ENCODE results near the gene TSPAN7. TPM values are rescaled to one million over a fixed set of nuclear protein-coding genes. Genes with fewer than 3 reads are reported as not detected.
A peak's percentile ranks its signal among the peaks of the same experiment; 100 is the strongest.

TSPAN7 gene
- total RNA-seq, 3 donors from 2014 or later (not counting 1 experiment from before 2014, with no cell fraction given), result not detected

- intact Hi-C loops (cut with micrococcal nuclease), result no loop called here
- Histone ChIP-seq H3K36me3 (ENCODE audit: control insufficient read depth, insufficient read depth, low read length) (no peaks in the 10 kb centered on the region), H3K9me3 (ENCODE audit: control insufficient read depth, insufficient read depth, low read length) (no peaks in the 10 kb centered on the region), H3K4me1 (ENCODE audit: control insufficient read depth, insufficient read depth, low read length) (no peaks in the 10 kb centered on the region), H3K4me3 (ENCODE audit: low read length) (no peak overlapping the region), H3K27ac (ENCODE audit: low read length) (no peak overlapping the region), H3K27me3 (ENCODE audit: control insufficient read depth, insufficient read depth, low read length) (no peaks in the 10 kb centered on the region)
- Mint-ChIP-seq H3K27me3 (ENCODE audit: low read depth in 2 of 2) (peaks cover 2 to 14% of the 10 kb centered on the region in 2 donors), H3K4me1 (no peaks in the 10 kb centered on the region), H3K9me3 (no peaks in the 10 kb centered on the region), H3K27ac (no peak overlapping the region), H3K36me3 (no peaks in the 10 kb centered on the region), H3K4me3 (no peak overlapping the region)
- DNase-seq, result no peak
- WGBS (ENCODE audit: insufficient coverage), result 63% methylated on average over 1 of the region's 5 CpGs
- ATAC-seq, result no peak
- TF ChIP-seq, protein P1, sequence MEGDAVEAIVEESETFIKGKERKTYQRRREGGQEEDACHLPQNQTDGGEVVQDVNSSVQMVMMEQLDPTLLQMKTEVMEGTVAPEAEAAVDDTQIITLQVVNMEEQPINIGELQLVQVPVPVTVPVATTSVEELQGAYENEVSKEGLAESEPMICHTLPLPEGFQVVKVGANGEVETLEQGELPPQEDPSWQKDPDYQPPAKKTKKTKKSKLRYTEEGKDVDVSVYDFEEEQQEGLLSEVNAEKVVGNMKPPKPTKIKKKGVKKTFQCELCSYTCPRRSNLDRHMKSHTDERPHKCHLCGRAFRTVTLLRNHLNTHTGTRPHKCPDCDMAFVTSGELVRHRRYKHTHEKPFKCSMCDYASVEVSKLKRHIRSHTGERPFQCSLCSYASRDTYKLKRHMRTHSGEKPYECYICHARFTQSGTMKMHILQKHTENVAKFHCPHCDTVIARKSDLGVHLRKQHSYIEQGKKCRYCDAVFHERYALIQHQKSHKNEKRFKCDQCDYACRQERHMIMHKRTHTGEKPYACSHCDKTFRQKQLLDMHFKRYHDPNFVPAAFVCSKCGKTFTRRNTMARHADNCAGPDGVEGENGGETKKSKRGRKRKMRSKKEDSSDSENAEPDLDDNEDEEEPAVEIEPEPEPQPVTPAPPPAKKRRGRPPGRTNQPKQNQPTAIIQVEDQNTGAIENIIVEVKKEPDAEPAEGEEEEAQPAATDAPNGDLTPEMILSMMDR (IDR thresholded peaks at IDR 0.05), result no peak
Observed at GRCh38 chrX:38661561-38661960, 100.2 kb downstream of the TSPAN7 start.

GRCh38 chrX:38662640-38663039, 101.3 kb downstream of the TSPAN7 start:
- peaks cover 2 to 14% of the 10 kb centered on the region in 2 donors for H3K27me3 Mint-ChIP-seq (ENCODE audit: low read depth in 2 of 2)
- H3K27ac ChIP-seq (ENCODE audit: low read length), result no peak overlapping the region
- H3K27ac Mint-ChIP-seq, result no peak overlapping the region
- no peak for DNase-seq
- no peaks in the 10 kb centered on the region for H3K27me3 ChIP-seq (ENCODE audit: control insufficient read depth, insufficient read depth, low read length)
- H3K4me3 Mint-ChIP-seq, result no peak overlapping the region
- no peak overlapping the region for H3K4me3 ChIP-seq (ENCODE audit: low read length)
- no peaks in the 10 kb centered on the region for H3K4me1 ChIP-seq (ENCODE audit: control insufficient read depth, insufficient read depth, low read length)
- intact Hi-C loops (cut with micrococcal nuclease), result no loop called here
- no peaks in the 10 kb centered on the region for H3K36me3 Mint-ChIP-seq
- no peaks in the 10 kb centered on the region for H3K9me3 ChIP-seq (ENCODE audit: control insufficient read depth, insufficient read depth, low read length)
- 17% methylated on average over 2 of the region's 2 CpGs for WGBS (ENCODE audit: insufficient coverage)
- no peaks in the 10 kb centered on the region for H3K9me3 Mint-ChIP-seq
- TF ChIP-seq, protein P1 (IDR thresholded peaks at IDR 0.05), result no peak
- H3K4me1 Mint-ChIP-seq, result no peaks in the 10 kb centered on the region
- no peaks in the 10 kb centered on the region for H3K36me3 ChIP-seq (ENCODE audit: control insufficient read depth, insufficient read depth, low read length)
- ATAC-seq, result no peak

DNA sequence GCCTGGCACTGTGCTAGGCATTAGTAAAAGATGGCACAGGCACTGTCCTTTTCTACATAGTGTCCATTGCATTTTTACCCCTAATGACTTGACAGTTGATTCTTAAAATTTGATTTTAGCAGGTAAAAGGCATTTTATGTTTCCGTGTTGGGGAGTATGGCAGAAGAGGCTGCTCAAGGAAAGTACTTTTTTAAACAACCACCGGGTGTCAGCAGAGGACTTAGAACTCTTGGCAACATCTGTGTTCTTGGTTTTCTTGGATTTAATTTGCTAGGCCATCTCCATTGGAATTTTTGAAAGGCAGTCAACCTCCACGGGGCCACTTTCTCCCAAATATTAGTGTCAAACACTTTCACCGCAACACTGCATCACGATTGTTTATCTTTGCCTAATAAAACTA, 102.9 kb downstream of the TSPAN7 start:
- Histone ChIP-seq H3K27ac (ENCODE audit: low read length) (no peak overlapping the region), H3K4me1 (ENCODE audit: control insufficient read depth, insufficient read depth, low read length) (no peaks in the 10 kb centered on the region), H3K27me3 (ENCODE audit: control insufficient read depth, insufficient read depth, low read length) (no peaks in the 10 kb centered on the region), H3K9me3 (ENCODE audit: control insufficient read depth, insufficient read depth, low read length) (no peaks in the 10 kb centered on the region), H3K4me3 (ENCODE audit: low read length) (no peak overlapping the region), H3K36me3 (ENCODE audit: control insufficient read depth, insufficient read depth, low read length) (no peaks in the 10 kb centered on the region)
- no peak for ATAC-seq
- WGBS (ENCODE audit: insufficient coverage), result 42% methylated on average over 5 of the region's 5 CpGs
- DNase-seq, result peak in 1 of 2 donors; percentile 34
- H3K27ac Mint-ChIP-seq, result no peak overlapping the region
- H3K27me3 Mint-ChIP-seq (ENCODE audit: low read depth in 2 of 2), result peaks cover 2 to 14% of the 10 kb centered on the region in 2 donors
- intact Hi-C loops (cut with micrococcal nuclease), result no loop called here
- H3K36me3 Mint-ChIP-seq, result no peaks in the 10 kb centered on the region
- H3K9me3 Mint-ChIP-seq, result no peaks in the 10 kb centered on the region
- no peaks in the 10 kb centered on the region for H3K4me1 Mint-ChIP-seq
- no peak overlapping the region for H3K4me3 Mint-ChIP-seq
- TF ChIP-seq, protein P1 (IDR thresholded peaks at IDR 0.05), result no peak

GRCh38 chrX:38666909-38667308, 105.6 kb downstream of the TSPAN7 start:
- no peak overlapping the region for H3K4me3 ChIP-seq (ENCODE audit: low read length)
- no peaks in the 10 kb centered on the region for H3K36me3 ChIP-seq (ENCODE audit: control insufficient read depth, insufficient read depth, low read length)
- H3K36me3 Mint-ChIP-seq, result no peaks in the 10 kb centered on the region
- H3K4me3 Mint-ChIP-seq, result no peak overlapping the region
- H3K4me1 ChIP-seq (ENCODE audit: control insufficient read depth, insufficient read depth, low read length), result no peaks in the 10 kb centered on the region
- ATAC-seq, result no peak
- H3K9me3 Mint-ChIP-seq, result no peaks in the 10 kb centered on the region
- no peak overlapping the region for H3K27ac ChIP-seq (ENCODE audit: low read length)
- intact Hi-C loops (cut with micrococcal nuclease), result no loop called here
- no peak for DNase-seq
- H3K27me3 ChIP-seq (ENCODE audit: control insufficient read depth, insufficient read depth, low read length), result no peaks in the 10 kb centered on the region
- TF ChIP-seq, protein P1 (IDR thresholded peaks at IDR 0.05), result no peak
- H3K27me3 Mint-ChIP-seq (ENCODE audit: low read depth in 2 of 2), result peaks cover 2 to 18% of the 10 kb centered on the region in 2 donors
- H3K4me1 Mint-ChIP-seq, result no peaks in the 10 kb centered on the region
- no peaks in the 10 kb centered on the region for H3K9me3 ChIP-seq (ENCODE audit: control insufficient read depth, insufficient read depth, low read length)
- H3K27ac Mint-ChIP-seq, result no peak overlapping the region

Data from natural killer cell (primary cell).